ENCODE measurements around the gene MMD. TPM values are rescaled to one million over a fixed set of nuclear protein-coding genes. Genes with fewer than 3 reads are reported as not detected.

The MMD gene
- total and polyA plus RNA-seq, 9 of the 15 experiments (the other 6 are each of a cell fraction or from before 2014, with no cell fraction given): 3.1 to 18.9 (median 10.7) TPM

GRCh38 chr17:55346658-55347057, 75.0 kb downstream of the MMD start:
- H3K27me3 ChIP-seq (ENCODE audit: control insufficient read depth in 2 of 2, insufficient read depth in 2 of 2, low read length in 2 of 2): no peaks in the 10 kb centered on the region
- no peaks in the 10 kb centered on the region for H3K9me1 ChIP-seq (ENCODE audit: control insufficient read depth, insufficient read depth, low read length)
- H3K9me3 ChIP-seq (replicated peaks; ENCODE audit: control insufficient read depth, insufficient read depth, low read depth, low read length): 0 out of 2 replicates have a peak, but pooled peaks cover 2% of the 10 kb centered on the region
- ChIA-PET CTCF (ENCODE audit: low intra/inter-chr PET ratio) (no interaction called here), POLR2A (interaction anchor here (0.6 to 1.4 kb wide), 2 partner anchors 10 to 373 kb away, joined by 3 to 5 read pairs; no protein-coding TSS in a partner anchor)
- ATAC-seq (no peak), DNase-seq (ENCODE audit: extremely low read depth in 1 of 4, low spot score in 3 of 4) (peak in 2 of 4 experiments; percentile 22 to 23), FAIRE-seq (no peak)
- H3K4me3 ChIP-seq: no peak overlapping the region
- no peaks in the 10 kb centered on the region for H4K20me1 ChIP-seq (replicated peaks; ENCODE audit: control insufficient read depth, insufficient read depth, low read length)
- H3K79me2 ChIP-seq (ENCODE audit: control insufficient read depth, insufficient read depth, low read length): no peaks in the 10 kb centered on the region
- BruUV-seq (replicated peaks): no TSS peak
- no peaks in the 10 kb centered on the region for H3K36me3 ChIP-seq (ENCODE audit: control insufficient read depth, insufficient read depth, low read length)
- peaks cover 18 to 33% of the 10 kb centered on the region in 2 experiments for H3K4me1 ChIP-seq (replicated peaks in 1 of 2; ENCODE audit: control insufficient read depth in 2 of 2, insufficient read depth in 2 of 2, low read length in 2 of 2)
- in situ Hi-C loops (cut with MboI): no loop called here
- peak overlapping the region; percentile 0; the same call in 1 of the 2 replicates for H2AFZ ChIP-seq (ENCODE audit: low read depth, low read length)
- H3K9ac ChIP-seq (ENCODE audit: insufficient read depth in 1 of 2, low read depth in 2 of 2, low read length in 2 of 2): no peak overlapping the region
- WGBS (ENCODE audit: insufficient coverage, low coverage, missing lambda C conversion rate): 69% methylated on average over 1 of the region's 1 CpG
- H3K27ac ChIP-seq (ENCODE audit: extremely low read depth, low read depth, low read length): no peak overlapping the region
- H3K4me2 ChIP-seq (ENCODE audit: insufficient read depth, low read length): no peak overlapping the region
- intact Hi-C loops (cut with micrococcal nuclease): loop anchor here (10.0 kb wide), 1 partner anchor 112 kb away; no protein-coding TSS in a partner anchor
- TF ChIP-seq ZNF140 (CRISPR knock-in tag; IDR thresholded peaks at IDR 0.05) (no peak), HDGF (IDR thresholded peaks at IDR 0.05) (no peak), NR1H2 (CRISPR knock-in tag; IDR thresholded peaks at IDR 0.05) (no peak), TFAP4 (CRISPR knock-in tag; IDR thresholded peaks at IDR 0.05; ENCODE audit: borderline replicate concordance) (no peak), BCL6 (CRISPR knock-in tag; IDR thresholded peaks at IDR 0.05) (no peak), SMAD1 (IDR thresholded peaks at IDR 0.05; ENCODE audit: low read depth, low read length, partially characterized antibody) (no peak), SLC30A9 (CRISPR knock-in tag; IDR thresholded peaks at IDR 0.05) (no peak), OTX1 (CRISPR knock-in tag; IDR thresholded peaks at IDR 0.05) (no peak), ZNF785 (CRISPR knock-in tag; IDR thresholded peaks at IDR 0.05) (no peak)
- TF ChIP-seq, protein P1, sequence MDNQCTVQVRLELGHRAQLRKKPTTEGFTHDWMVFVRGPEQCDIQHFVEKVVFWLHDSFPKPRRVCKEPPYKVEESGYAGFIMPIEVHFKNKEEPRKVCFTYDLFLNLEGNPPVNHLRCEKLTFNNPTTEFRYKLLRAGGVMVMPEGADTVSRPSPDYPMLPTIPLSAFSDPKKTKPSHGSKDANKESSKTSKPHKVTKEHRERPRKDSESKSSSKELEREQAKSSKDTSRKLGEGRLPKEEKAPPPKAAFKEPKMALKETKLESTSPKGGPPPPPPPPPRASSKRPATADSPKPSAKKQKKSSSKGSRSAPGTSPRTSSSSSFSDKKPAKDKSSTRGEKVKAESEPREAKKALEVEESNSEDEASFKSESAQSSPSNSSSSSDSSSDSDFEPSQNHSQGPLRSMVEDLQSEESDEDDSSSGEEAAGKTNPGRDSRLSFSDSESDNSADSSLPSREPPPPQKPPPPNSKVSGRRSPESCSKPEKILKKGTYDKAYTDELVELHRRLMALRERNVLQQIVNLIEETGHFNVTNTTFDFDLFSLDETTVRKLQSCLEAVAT (IDR thresholded peaks at IDR 0.05): no peak

All from K562 (cell line).